IPS DF 19.7 (cell line): ENCODE data around the gene COL11A1.

Source experiments
- DNase-seq: peaks from one replicate; pipeline ENCODE4 v3.0.0-alpha.2; 2013; ENCODE audit warnings: low read depth, low spot score

Gene COL11A1

GRCh38 chr1:102901996-102902395, 206.3 kb downstream of the COL11A1 start:
- DNase-seq: no peak

GRCh38 chr1:102899935-102900334, 208.4 kb downstream of the COL11A1 start:
- DNase-seq: no peak

- DNase-seq: no peak
These were observed 210.8 kb downstream of the COL11A1 start for GRCh38 chr1:102897557-102897956.

- no peak for DNase-seq
These were observed 211.6 kb downstream of the COL11A1 start for GRCh38 chr1:102896771-102897170.

- DNase-seq: no peak
These were observed 212.0 kb downstream of the COL11A1 start for GRCh38 chr1:102896286-102896685.

- DNase-seq: no peak
These were observed 216.3 kb downstream of the COL11A1 start for GRCh38 chr1:102891868-102892625.

- DNase-seq: no peak
These were observed 221.7 kb downstream of the COL11A1 start for GRCh38 chr1:102886638-102887037.

GRCh38 chr1:102884238-102884637, 224.1 kb downstream of the COL11A1 start:
- DNase-seq: peak; percentile 25

- no peak for DNase-seq
These were observed 228.8 kb downstream of the COL11A1 start for GRCh38 chr1:102879439-102879993.

- no peak for DNase-seq
These were observed 232.6 kb downstream of the COL11A1 start for GRCh38 chr1:102875756-102876155.

GRCh38 chr1:102872526-102872925, 235.8 kb downstream of the COL11A1 start:
- no peak for DNase-seq

GRCh38 chr1:102872097-102872496, 236.2 kb downstream of the COL11A1 start:
- DNase-seq: no peak

- DNase-seq: no peak
These were observed 244.6 kb downstream of the COL11A1 start for GRCh38 chr1:102863704-102864103.

- DNase-seq: no peak
These were observed 247.1 kb downstream of the COL11A1 start for GRCh38 chr1:102861247-102861646.

GRCh38 chr1:102858695-102859094, 249.6 kb downstream of the COL11A1 start:
- DNase-seq: no peak

GRCh38 chr1:102857251-102857650, 251.1 kb downstream of the COL11A1 start:
- no peak for DNase-seq

GRCh38 chr1:102853701-102854187, 254.6 kb downstream of the COL11A1 start:
- no peak for DNase-seq

GRCh38 chr1:102853136-102853535, 255.2 kb downstream of the COL11A1 start:
- no peak for DNase-seq

- DNase-seq: no peak
These were observed 255.7 kb downstream of the COL11A1 start for GRCh38 chr1:102852613-102853012.

GRCh38 chr1:102851616-102852015, 256.7 kb downstream of the COL11A1 start:
- DNase-seq: no peak

- no peak for DNase-seq
These were observed 265.7 kb downstream of the COL11A1 start for GRCh38 chr1:102842606-102843005.

GRCh38 chr1:102840741-102841140, 267.6 kb downstream of the COL11A1 start:
- no peak for DNase-seq

- no peak for DNase-seq
These were observed 270.3 kb downstream of the COL11A1 start for GRCh38 chr1:102838016-102838415.
